HepG2 (cell line): Measurements from ENCODE around the gene SPIB. TPM values are rescaled to one million over a fixed set of nuclear protein-coding genes. Genes with fewer than 3 reads are reported as not detected.

ENCODE experiments used
- ATAC-seq: fragments of 200-7000 bp; cut with Tn5 transposase; 3 replicates; pipeline ENCODE4 v1.9.1; 2020; ENCODE audit warnings: mild to moderate bottlenecking, moderate library complexity
- BruUV-seq: library from RNA; stranded (reverse); fragments of 400-500 nt; replicated peaks from 2 replicates; lab custom pipeline; 2021; lab: Mats Ljungman, UMichigan
- CTCF ChIA-PET: fragments of 300-600 bp; formaldehyde crosslinking; extraction: SDS; loops from one replicate; lab custom pipeline; 2021; ENCODE audit warnings: low total read pairs, inconsistent platforms, low intra/inter-chr PET ratio; lab: Yijun Ruan, JAX
- POLR2A ChIA-PET: fragments of 350-600 bp; sonication (Branson Sonifier 250); formaldehyde crosslinking; loops from one replicate; lab custom pipeline; 2020; ENCODE audit warnings: antibody characterized with exemption, inconsistent platforms; lab: Yijun Ruan, JAX
- DNase-seq: peaks from one replicate; pipeline ENCODE4 v3.0.0-alpha.2; 2015; ENCODE audit warnings: low spot score
- FAIRE-seq: peaks from 3 replicates; lab custom pipeline; 2011; peaks lifted over from hg19 to GRCh38; lab: Jason Lieb, UNC
- H2AFZ ChIP-seq: one replicate; pipeline ENCODE4 v1.6.1; 2011; ENCODE audit warnings: low read length, inconsistent platforms
- H3K27ac ChIP-seq: fragments of 300-600 bp; 3 replicates; pipeline ENCODE4 v1.8.0; 2011; ENCODE audit warnings: mixed run types, mild to moderate bottlenecking, mixed read lengths, low read length, inconsistent platforms; ENCODE audit not compliant: insufficient read depth; ENCODE audit errors: extremely low read length
- H3K27me3 ChIP-seq, 2 experiments: fragments of 200-600 bp in 1 of 2; 2 replicates in 1 of 2; 3 replicates in 1 of 2; pipeline versions ENCODE4 v1.6.0 to v1.8.0; 2011; ENCODE audit warnings: low read length in 2 of 2, mild to moderate bottlenecking in 2 of 2, moderate library complexity in 2 of 2, inconsistent platforms in 1 of 2; ENCODE audit not compliant: insufficient read depth in 2 of 2, control insufficient read depth in 1 of 2
- H3K36me3 ChIP-seq, 2 experiments: fragments of 200-600 bp in 1 of 2; replicated peaks in 1 of 2; 2 replicates in 1 of 2; 3 replicates in 1 of 2; pipeline versions ENCODE4 v1.5.1 to v1.8.0; 2011; ENCODE audit warnings: low read length in 2 of 2, inconsistent platforms in 1 of 2; ENCODE audit not compliant: insufficient read depth in 2 of 2, control insufficient read depth in 1 of 2
- H3K4me1 ChIP-seq: 2 replicates; pipeline ENCODE4 v1.5.1; 2012; ENCODE audit warnings: low read length, inconsistent platforms; ENCODE audit not compliant: insufficient read depth
- H3K4me2 ChIP-seq: 2 replicates; pipeline ENCODE4 v1.6.0; 2011; ENCODE audit warnings: low read depth, low read length, inconsistent platforms
- H3K4me3 ChIP-seq, 3 experiments: fragments of 200-600 bp in 1 of 3; sonication (generic), shearing (Covaris generic) in 1 of 3; replicated peaks in 1 of 3; 2 replicates each; pipeline ENCODE4 v1.5.1; 2011 to 2016; ENCODE audit warnings: low read length in 3 of 3, inconsistent platforms in 2 of 3, low read depth in 2 of 3, mild to moderate bottlenecking in 2 of 3, control low read depth in 1 of 3, mixed read lengths in 1 of 3; ENCODE audit not compliant: insufficient read depth in 1 of 3
- H3K79me2 ChIP-seq: one replicate; pipeline ENCODE4 v1.6.1; 2011; ENCODE audit warnings: low read length, inconsistent platforms; ENCODE audit not compliant: insufficient read depth
- H3K9ac ChIP-seq: 2 replicates; pipeline ENCODE4 v1.6.0; 2011; ENCODE audit warnings: mild to moderate bottlenecking, low read depth, low read length, inconsistent platforms; ENCODE audit not compliant: insufficient read depth
- H3K9me3 ChIP-seq: 2 replicates; pipeline ENCODE4 v1.5.1; 2012; ENCODE audit warnings: mild to moderate bottlenecking, low read length
- H4K20me1 ChIP-seq: 2 replicates; pipeline ENCODE4 v1.6.0; 2011; ENCODE audit warnings: inconsistent platforms, mild to moderate bottlenecking, low read length, moderate library complexity; ENCODE audit not compliant: insufficient read depth
- FOSL1 ChIP-seq: sonication (generic); formaldehyde crosslinking; IDR thresholded peaks from 2 replicates; pipeline ENCODE4 v1.9.0; 2021; ENCODE audit warnings: missing genetic modification reagents, borderline replicate concordance
- RFX3 ChIP-seq: IDR thresholded peaks from 2 replicates; pipeline ENCODE4 v1.6.1; 2016; ENCODE audit warnings: missing biosample characterization, missing genetic modification reagents
- RORA ChIP-seq: sonication (generic); formaldehyde crosslinking; IDR thresholded peaks from 2 replicates; pipeline ENCODE4 v1.5.0; 2020; ENCODE audit warnings: mild to moderate bottlenecking, missing genetic modification reagents, moderate library complexity
- TGIF2 ChIP-seq: IDR thresholded peaks from 2 replicates; pipeline ENCODE4 v1.6.1; 2016; ENCODE audit warnings: control low read depth, missing compliant biosample characterization
- ZGPAT ChIP-seq: IDR thresholded peaks from 2 replicates; pipeline ENCODE4 v1.6.1; 2016; ENCODE audit warnings: mild to moderate bottlenecking
- WGBS: methylation state at CpG from one replicate; pipeline ENCODE4 v1.1.6; 2017; ENCODE audit warnings: low lambda C conversion rate; 5-methylcytosine and 5-hydroxymethylcytosine counted together
- in situ Hi-C: cut with HindIII; loops from 2 replicates; pipeline ENCODE4 v1.10.0; 2017; ENCODE audit warnings: low pct_unique_long_range_greater_than_20kb; ENCODE audit not compliant: extremely low pct_ligation_motif_present
- intact Hi-C: fragments of 100-400 bp; cut with micrococcal nuclease; formaldehyde crosslinking; loops from one replicate; pipeline ENCODE4 v1.10.0; 2022; ENCODE audit not compliant: unreplicated experiment
- polyA plus RNA-seq, 8 experiments: library from polyadenylated mRNA; depleted of rRNA in 3 of 8; stranded (reverse) in 7 of 8; unstranded in 1 of 8; fragments of >200 nt; fragmentation: Illumina TruSeq in 4 of 8; extraction: Trizol in 4 of 8; gene quantifications; 2 replicates each; pipeline versions ENCODE4 v1.2.1 to v1.2.3, GENCODE V29; 2011 to 2016; ENCODE audit warnings: low read depth in 4 of 8, missing spikeins in 1 of 8, mixed read lengths in 1 of 8; ENCODE audit not compliant: insufficient read depth in 1 of 8
- total RNA-seq, 5 experiments: library from RNA; depleted of rRNA; stranded (reverse); fragments of >200 nt; fragmentation: Illumina TruSeq; extraction: Trizol; gene quantifications; 2 replicates each; pipeline ENCODE4 v1.2.3, GENCODE V29; 2016; ENCODE audit warnings: low read depth in 1 of 5
- TF ChIP-seq, protein P1 (sequence below): sonication (generic); formaldehyde crosslinking; conservative IDR thresholded peaks from 2 replicates; pipeline ENCODE4 v1.5.0; 2020; ENCODE audit warnings: missing genetic modification reagents
- TF ChIP-seq, protein P2 (sequence below): IDR thresholded peaks from 2 replicates; pipeline ENCODE4 v1.6.1; 2016; ENCODE audit warnings: missing biosample characterization, missing genetic modification reagents, low read depth
- TF ChIP-seq, protein P3 (sequence below): sonication (generic); formaldehyde crosslinking; IDR thresholded peaks from 2 replicates; pipeline ENCODE4 v1.5.0; 2020; ENCODE audit warnings: missing genetic modification reagents
- TF ChIP-seq, protein P4 (sequence below): sonication (generic); formaldehyde crosslinking; IDR thresholded peaks from 2 replicates; pipeline ENCODE4 v1.4.0; 2020; ENCODE audit warnings: missing genetic modification reagents, mild to moderate bottlenecking, borderline replicate concordance

The SPIB gene
- total and polyA plus RNA-seq, 2 of the 13 experiments (the other 11 are each of a cell fraction or from before 2014, with no cell fraction given), result 0.04 TPM; not detected in 1

DNA sequence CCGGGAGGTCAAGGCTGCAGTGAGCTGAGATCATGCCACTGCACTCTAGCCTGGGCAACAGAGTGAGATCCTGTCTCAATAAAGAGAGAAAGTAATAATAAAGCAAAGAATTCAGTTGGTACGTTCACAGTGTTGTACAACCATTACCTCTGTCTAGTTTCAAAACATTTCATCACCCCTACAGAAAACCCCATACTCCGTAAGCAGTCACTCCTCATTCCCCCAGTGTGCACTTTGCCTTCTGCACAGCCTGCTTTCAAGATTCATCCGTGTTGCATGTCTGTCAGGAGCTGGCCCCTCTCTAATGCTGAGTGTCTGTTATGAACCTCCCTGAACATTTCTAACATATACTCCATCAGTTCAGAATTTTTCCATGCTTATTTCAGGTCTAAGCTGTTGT, 25.1 kb upstream of the SPIB start:
- Histone ChIP-seq H3K27ac (no peak overlapping the region), H3K4me1 (peaks cover under 1% of the 10 kb centered on the region), H3K36me3 (peaks cover 1 to 14% of the 10 kb centered on the region in 2 experiments; a peak in 3 of 5 replicates), H2AFZ (no peak overlapping the region), H3K9ac (no peak overlapping the region), H3K9me3 (no peaks in the 10 kb centered on the region), H4K20me1 (no peaks in the 10 kb centered on the region), H3K79me2 (peaks cover 11% of the 10 kb centered on the region), H3K4me2 (no peak overlapping the region), H3K4me3 (no peak overlapping the region), H3K27me3 (no peaks in the 10 kb centered on the region)
- no TSS peak for BruUV-seq
- CTCF ChIA-PET, result no interaction called here
- TF ChIP-seq RORA (CRISPR knock-in tag), result no peak
- TF ChIP-seq TGIF2 (CRISPR knock-in tag), result no peak
- TF ChIP-seq, protein P1, sequence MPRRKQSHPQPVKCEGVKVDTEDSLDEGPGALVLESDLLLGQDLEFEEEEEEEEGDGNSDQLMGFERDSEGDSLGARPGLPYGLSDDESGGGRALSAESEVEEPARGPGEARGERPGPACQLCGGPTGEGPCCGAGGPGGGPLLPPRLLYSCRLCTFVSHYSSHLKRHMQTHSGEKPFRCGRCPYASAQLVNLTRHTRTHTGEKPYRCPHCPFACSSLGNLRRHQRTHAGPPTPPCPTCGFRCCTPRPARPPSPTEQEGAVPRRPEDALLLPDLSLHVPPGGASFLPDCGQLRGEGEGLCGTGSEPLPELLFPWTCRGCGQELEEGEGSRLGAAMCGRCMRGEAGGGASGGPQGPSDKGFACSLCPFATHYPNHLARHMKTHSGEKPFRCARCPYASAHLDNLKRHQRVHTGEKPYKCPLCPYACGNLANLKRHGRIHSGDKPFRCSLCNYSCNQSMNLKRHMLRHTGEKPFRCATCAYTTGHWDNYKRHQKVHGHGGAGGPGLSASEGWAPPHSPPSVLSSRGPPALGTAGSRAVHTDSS (CRISPR knock-in tag), result no peak
- TF ChIP-seq RFX3 (CRISPR knock-in tag), result no peak
- TF ChIP-seq, protein P2, sequence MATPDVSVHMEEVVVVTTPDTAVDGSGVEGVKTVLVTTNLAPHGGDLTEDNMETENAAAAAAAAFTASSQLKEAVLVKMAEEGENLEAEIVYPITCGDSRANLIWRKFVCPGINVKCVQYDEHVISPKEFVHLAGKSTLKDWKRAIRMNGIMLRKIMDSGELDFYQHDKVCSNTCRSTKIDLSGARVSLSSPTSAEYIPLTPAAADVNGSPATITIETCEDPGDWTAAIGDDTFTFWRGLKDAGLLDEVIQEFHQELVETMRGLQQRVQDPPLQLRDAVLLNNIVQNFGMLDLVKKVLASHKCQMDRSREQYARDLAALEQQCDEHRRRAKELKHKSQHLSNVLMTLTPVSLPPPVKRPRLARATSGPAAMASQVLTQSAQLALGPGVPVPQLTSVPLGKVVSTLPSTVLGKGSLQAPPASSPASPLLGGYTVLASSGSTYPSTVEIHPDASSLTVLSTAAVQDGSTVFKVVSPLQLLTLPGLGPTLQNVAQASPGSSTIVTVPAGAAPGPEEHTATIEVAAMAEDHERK (CRISPR knock-in tag), result no peak
- no peak for TF ChIP-seq FOSL1 (CRISPR knock-in tag)
- TF ChIP-seq, protein P3, sequence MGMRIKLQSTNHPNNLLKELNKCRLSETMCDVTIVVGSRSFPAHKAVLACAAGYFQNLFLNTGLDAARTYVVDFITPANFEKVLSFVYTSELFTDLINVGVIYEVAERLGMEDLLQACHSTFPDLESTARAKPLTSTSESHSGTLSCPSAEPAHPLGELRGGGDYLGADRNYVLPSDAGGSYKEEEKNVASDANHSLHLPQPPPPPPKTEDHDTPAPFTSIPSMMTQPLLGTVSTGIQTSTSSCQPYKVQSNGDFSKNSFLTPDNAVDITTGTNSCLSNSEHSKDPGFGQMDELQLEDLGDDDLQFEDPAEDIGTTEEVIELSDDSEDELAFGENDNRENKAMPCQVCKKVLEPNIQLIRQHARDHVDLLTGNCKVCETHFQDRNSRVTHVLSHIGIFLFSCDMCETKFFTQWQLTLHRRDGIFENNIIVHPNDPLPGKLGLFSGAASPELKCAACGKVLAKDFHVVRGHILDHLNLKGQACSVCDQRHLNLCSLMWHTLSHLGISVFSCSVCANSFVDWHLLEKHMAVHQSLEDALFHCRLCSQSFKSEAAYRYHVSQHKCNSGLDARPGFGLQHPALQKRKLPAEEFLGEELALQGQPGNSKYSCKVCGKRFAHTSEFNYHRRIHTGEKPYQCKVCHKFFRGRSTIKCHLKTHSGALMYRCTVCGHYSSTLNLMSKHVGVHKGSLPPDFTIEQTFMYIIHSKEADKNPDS (CRISPR knock-in tag), result no peak
- TF ChIP-seq ZGPAT (CRISPR knock-in tag), result no peak
- TF ChIP-seq, protein P4, sequence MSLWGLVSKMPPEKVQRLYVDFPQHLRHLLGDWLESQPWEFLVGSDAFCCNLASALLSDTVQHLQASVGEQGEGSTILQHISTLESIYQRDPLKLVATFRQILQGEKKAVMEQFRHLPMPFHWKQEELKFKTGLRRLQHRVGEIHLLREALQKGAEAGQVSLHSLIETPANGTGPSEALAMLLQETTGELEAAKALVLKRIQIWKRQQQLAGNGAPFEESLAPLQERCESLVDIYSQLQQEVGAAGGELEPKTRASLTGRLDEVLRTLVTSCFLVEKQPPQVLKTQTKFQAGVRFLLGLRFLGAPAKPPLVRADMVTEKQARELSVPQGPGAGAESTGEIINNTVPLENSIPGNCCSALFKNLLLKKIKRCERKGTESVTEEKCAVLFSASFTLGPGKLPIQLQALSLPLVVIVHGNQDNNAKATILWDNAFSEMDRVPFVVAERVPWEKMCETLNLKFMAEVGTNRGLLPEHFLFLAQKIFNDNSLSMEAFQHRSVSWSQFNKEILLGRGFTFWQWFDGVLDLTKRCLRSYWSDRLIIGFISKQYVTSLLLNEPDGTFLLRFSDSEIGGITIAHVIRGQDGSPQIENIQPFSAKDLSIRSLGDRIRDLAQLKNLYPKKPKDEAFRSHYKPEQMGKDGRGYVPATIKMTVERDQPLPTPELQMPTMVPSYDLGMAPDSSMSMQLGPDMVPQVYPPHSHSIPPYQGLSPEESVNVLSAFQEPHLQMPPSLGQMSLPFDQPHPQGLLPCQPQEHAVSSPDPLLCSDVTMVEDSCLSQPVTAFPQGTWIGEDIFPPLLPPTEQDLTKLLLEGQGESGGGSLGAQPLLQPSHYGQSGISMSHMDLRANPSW (CRISPR knock-in tag), result no peak
- FAIRE-seq (no peak), DNase-seq (no peak), ATAC-seq (no peak)
- POLR2A ChIA-PET, result interaction anchor here (2.6 kb wide), 1 partner anchor 9 kb away, joined by 7 read pairs; the partner anchor contains the start of gene POLD1
- in situ Hi-C loops, result no loop called here
- 95% methylated on average over 4 of the region's 4 CpGs for WGBS
- intact Hi-C loops, result no loop called here
